ENCODE results near the gene CYB561A3. TPM values are rescaled to one million over a fixed set of nuclear protein-coding genes. Genes with fewer than 3 reads are reported as not detected.
A peak's percentile ranks its signal among the peaks of the same experiment; 100 is the strongest.

CYB561A3 gene
- total and polyA plus RNA-seq, 8 donors, result 31.7 to 56.9 (median 37.0) TPM

GRCh38 chr11:61370349-61371005, 8.8 kb upstream of the CYB561A3 start:
- ATAC-seq (no peak), DNase-seq (no peak)
- Histone ChIP-seq H3K36me3 (peaks cover 0 to 63% of the 10 kb centered on the region in 2 donors), H3K27ac (no peak overlapping the region), H3K4me3 (no peak overlapping the region), H3K4me1 (peaks cover 0 to 7% of the 10 kb centered on the region in 2 donors), H3K27me3 (no peaks in the 10 kb centered on the region), H3K9me3 (no peaks in the 10 kb centered on the region)
- TF ChIP-seq, protein P1, sequence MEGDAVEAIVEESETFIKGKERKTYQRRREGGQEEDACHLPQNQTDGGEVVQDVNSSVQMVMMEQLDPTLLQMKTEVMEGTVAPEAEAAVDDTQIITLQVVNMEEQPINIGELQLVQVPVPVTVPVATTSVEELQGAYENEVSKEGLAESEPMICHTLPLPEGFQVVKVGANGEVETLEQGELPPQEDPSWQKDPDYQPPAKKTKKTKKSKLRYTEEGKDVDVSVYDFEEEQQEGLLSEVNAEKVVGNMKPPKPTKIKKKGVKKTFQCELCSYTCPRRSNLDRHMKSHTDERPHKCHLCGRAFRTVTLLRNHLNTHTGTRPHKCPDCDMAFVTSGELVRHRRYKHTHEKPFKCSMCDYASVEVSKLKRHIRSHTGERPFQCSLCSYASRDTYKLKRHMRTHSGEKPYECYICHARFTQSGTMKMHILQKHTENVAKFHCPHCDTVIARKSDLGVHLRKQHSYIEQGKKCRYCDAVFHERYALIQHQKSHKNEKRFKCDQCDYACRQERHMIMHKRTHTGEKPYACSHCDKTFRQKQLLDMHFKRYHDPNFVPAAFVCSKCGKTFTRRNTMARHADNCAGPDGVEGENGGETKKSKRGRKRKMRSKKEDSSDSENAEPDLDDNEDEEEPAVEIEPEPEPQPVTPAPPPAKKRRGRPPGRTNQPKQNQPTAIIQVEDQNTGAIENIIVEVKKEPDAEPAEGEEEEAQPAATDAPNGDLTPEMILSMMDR (IDR thresholded peaks at IDR 0.05), result no peak
- intact Hi-C loops (cut with DNase I), result no loop called here

DNA sequence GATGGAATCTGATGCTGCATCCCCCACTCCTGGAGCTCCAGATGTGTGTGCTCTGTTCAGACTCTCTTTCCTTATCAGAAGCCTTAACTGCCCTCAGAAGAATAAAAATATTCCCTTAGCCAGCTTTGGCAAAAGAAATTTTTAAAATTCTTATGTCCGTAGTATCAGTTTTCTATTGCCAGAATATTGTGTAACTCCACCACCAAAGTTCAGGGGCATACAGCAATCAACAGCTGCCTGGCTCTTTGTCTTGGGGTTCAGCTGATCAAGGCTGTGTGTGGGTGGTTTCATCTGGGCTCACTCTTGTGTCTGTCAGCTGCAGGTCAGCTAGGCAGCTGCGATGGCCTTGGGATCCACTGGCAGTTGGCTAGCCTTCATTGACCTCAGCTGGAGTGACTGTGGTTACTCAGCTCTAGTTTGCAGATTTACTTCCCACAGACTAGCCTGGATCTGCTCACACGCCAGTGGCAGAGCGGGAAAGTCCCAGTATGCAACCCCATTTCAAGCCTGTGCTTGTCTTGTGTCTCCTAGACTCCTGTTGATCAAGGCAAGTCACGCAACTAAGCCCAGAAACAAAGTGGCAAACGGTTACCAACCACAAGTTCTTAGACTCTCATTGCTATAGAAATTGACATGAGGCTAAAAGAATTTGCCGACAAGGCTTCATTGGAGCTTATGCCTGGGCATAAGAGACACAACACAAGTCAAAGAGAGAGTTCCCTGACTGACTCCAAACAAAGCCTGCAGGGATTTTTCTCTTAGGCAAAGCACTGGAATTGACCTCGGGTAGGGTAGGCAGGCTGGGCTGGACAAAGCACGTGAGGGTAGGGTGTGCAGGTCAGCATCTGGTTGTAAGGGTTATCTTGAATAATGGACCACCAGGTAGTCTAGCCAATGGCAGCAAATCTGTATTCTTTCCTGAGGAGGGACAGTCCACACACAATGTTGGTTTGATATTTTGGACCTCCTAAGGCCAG, 8.0 kb upstream of the CYB561A3 start:
- H3K36me3 ChIP-seq, result peaks cover 0 to 68% of the 10 kb centered on the region in 2 donors
- H3K4me1 ChIP-seq, result peaks cover 0 to 7% of the 10 kb centered on the region in 2 donors
- no peak overlapping the region for H3K27ac ChIP-seq
- H3K4me3 ChIP-seq, result no peak overlapping the region
- ATAC-seq (peak; percentile 86), DNase-seq (peak in 2 of 4 donors; percentile 37 to 60)
- TF ChIP-seq, protein P1 (IDR thresholded peaks at IDR 0.05), result no peak
- no peaks in the 10 kb centered on the region for H3K9me3 ChIP-seq
- no peaks in the 10 kb centered on the region for H3K27me3 ChIP-seq
- intact Hi-C loops (cut with DNase I), result loop anchor here in 1 of 2 donors (5.0 kb wide), 1 partner anchor 37 kb away; the partner anchor contains the start of genes DDB1 and TKFC

- H3K4me3 ChIP-seq, result no peak overlapping the region
- DNase-seq (no peak), ATAC-seq (no peak)
- no peak overlapping the region for H3K27ac ChIP-seq
- no peaks in the 10 kb centered on the region for H3K9me3 ChIP-seq
- no peaks in the 10 kb centered on the region for H3K27me3 ChIP-seq
- H3K36me3 ChIP-seq, result peaks cover 0 to 75% of the 10 kb centered on the region in 2 donors
- H3K4me1 ChIP-seq, result peaks cover 0 to 11% of the 10 kb centered on the region in 2 donors
- intact Hi-C loops (cut with DNase I), result loop anchor here in 1 of 2 donors (5.0 kb wide), 1 partner anchor 36 kb away; the partner anchor contains the start of genes DDB1 and TKFC
- TF ChIP-seq, protein P1 (IDR thresholded peaks at IDR 0.05), result no peak
Measured at GRCh38 chr11:61368646-61369045, 7.0 kb upstream of the CYB561A3 start.

GRCh38 chr11:61367406-61367805, 5.7 kb upstream of the CYB561A3 start:
- no peaks in the 10 kb centered on the region for H3K9me3 ChIP-seq
- no peak for DNase-seq
- H3K27ac ChIP-seq, result no peak overlapping the region
- TF ChIP-seq, protein P1 (IDR thresholded peaks at IDR 0.05), result no peak
- H3K27me3 ChIP-seq, result no peaks in the 10 kb centered on the region
- H3K36me3 ChIP-seq, result peaks cover 0 to 75% of the 10 kb centered on the region in 2 donors
- intact Hi-C loops (cut with DNase I), result loop anchor here in 1 of 2 donors (5.0 kb wide), 1 partner anchor 35 kb away; the partner anchor contains the start of genes DDB1 and TKFC
- H3K4me1 ChIP-seq, result peaks cover 8 to 21% of the 10 kb centered on the region in 2 donors
- ATAC-seq, result no peak
- no peak overlapping the region for H3K4me3 ChIP-seq

Measured in left lung (tissue), 10 donors.